ENCODE measurements around the gene KATNAL1.

KATNAL1 gene

DNA sequence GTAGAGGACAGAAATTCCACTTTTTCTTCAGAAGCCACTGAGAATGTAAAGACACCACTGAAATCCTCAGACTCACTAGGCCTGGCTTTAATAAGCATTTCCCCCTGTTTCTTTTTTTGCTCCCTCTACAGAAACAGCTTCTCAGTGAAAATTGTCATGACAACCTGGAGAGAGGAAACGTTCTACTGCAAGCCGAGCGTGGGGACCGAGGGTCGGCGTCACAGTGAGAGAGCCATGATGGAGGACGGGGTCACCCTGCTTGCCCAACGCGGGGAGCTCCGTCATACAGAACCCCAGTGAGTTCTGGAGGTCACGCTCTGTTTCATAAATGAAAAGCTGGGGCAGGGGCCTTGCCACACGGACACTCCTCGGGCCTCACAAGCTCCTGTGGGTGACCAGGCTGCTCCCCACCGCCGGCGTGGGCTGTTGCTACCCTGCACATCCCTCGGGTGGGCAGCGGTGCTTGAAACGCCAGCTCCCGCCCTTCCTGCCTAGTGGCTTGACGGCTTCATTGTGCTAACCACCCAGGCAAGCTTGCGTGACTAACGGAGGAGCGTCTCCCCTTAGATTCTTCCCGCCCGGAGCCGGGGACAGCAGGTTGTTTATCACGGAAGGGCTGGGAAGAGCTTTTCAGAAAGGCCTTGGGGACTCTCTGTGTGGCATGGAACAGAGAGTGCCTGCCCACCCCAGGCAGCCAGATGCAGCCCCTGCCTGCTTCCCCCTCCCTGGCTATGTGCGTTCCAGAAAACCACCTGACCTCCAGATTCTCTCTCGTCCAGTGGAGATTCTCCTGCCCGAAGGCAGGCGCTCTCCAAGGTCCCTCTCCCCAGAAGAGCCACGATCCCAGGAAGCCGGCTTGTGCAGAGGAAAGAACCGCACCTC is 153.6 kb downstream of the KATNAL1 start:
- H3F3A ChIP-seq (ENCODE audit: control insufficient read depth, insufficient read depth): no peaks in the 10 kb centered on the region
- H3K27ac ChIP-seq (ENCODE audit: low read depth, low read length): no peak overlapping the region
- H4K20me1 ChIP-seq (ENCODE audit: control insufficient read depth, insufficient read depth, low read depth, low read length): no peaks in the 10 kb centered on the region
- peak overlapping the region; percentile 63 for H3K4me2 ChIP-seq (ENCODE audit: low read length)
- no peaks in the 10 kb centered on the region for H3K9me3 ChIP-seq (ENCODE audit: control insufficient read depth, insufficient read depth, low read length)
- H3K4me1 ChIP-seq (ENCODE audit: control insufficient read depth, low read length): peaks cover 20% of the 10 kb centered on the region
- peaks cover 14% of the 10 kb centered on the region for H3K27me3 ChIP-seq (ENCODE audit: control insufficient read depth, low read length)
- H3K9me2 ChIP-seq (replicated peaks; ENCODE audit: control insufficient read depth, low read length): no peaks in the 10 kb centered on the region
- H3K79me2 ChIP-seq (ENCODE audit: control insufficient read depth, low read length): no peaks in the 10 kb centered on the region
- no peak for TF ChIP-seq EZH2phosphoT487 (IDR thresholded peaks at IDR 0.05; ENCODE audit: borderline replicate concordance, low read length)
- TF ChIP-seq, protein P1, sequence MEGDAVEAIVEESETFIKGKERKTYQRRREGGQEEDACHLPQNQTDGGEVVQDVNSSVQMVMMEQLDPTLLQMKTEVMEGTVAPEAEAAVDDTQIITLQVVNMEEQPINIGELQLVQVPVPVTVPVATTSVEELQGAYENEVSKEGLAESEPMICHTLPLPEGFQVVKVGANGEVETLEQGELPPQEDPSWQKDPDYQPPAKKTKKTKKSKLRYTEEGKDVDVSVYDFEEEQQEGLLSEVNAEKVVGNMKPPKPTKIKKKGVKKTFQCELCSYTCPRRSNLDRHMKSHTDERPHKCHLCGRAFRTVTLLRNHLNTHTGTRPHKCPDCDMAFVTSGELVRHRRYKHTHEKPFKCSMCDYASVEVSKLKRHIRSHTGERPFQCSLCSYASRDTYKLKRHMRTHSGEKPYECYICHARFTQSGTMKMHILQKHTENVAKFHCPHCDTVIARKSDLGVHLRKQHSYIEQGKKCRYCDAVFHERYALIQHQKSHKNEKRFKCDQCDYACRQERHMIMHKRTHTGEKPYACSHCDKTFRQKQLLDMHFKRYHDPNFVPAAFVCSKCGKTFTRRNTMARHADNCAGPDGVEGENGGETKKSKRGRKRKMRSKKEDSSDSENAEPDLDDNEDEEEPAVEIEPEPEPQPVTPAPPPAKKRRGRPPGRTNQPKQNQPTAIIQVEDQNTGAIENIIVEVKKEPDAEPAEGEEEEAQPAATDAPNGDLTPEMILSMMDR (IDR thresholded peaks at IDR 0.05; ENCODE audit: low read depth, low read length, poor library complexity, severe bottlenecking): no peak
- H3K36me3 ChIP-seq (ENCODE audit: control insufficient read depth, low read length): no peaks in the 10 kb centered on the region
- H3K4me3 ChIP-seq (ENCODE audit: low read length): peak overlapping the region; percentile 56

All from DOHH2 (cell line).